HS-27A (cell line): Measurements from ENCODE around the gene DIDO1.
"Not testable (repeated sequence)": the region's sequence is repeated elsewhere in the genome, so short reads cannot be mapped to it uniquely, and the experiment has no call there.

Source experiments
- DNase-seq: peaks from one replicate; pipeline ENCODE4 v3.0.0-alpha.2; 2012; ENCODE audit warnings: low read depth, missing footprints

DIDO1 gene

GRCh38 chr20:62962221-62962879, 36.0 kb upstream of the DIDO1 start:
- DNase-seq, result no peak

GRCh38 chr20:62961799-62962198, 35.5 kb upstream of the DIDO1 start:
- DNase-seq, result no peak

- no peak for DNase-seq
These were observed 35.0 kb upstream of the DIDO1 start for GRCh38 chr20:62961310-62961783.

- not testable (repeated sequence) for DNase-seq
These were observed 34.4 kb upstream of the DIDO1 start for GRCh38 chr20:62960446-62961309.

GRCh38 chr20:62959998-62960436, 33.7 kb upstream of the DIDO1 start:
- DNase-seq, result no peak

- no peak for DNase-seq
These were observed 33.0 kb upstream of the DIDO1 start for GRCh38 chr20:62959101-62959971.

GRCh38 chr20:62958388-62959100, 32.2 kb upstream of the DIDO1 start:
- no peak for DNase-seq

GRCh38 chr20:62957136-62958117, 31.1 kb upstream of the DIDO1 start:
- DNase-seq, result no peak

GRCh38 chr20:62956387-62957135, 30.3 kb upstream of the DIDO1 start:
- DNase-seq, result no peak

GRCh38 chr20:62955519-62956386, 29.4 kb upstream of the DIDO1 start:
- DNase-seq, result no peak

GRCh38 chr20:62953839-62954703, 27.8 kb upstream of the DIDO1 start:
- no peak for DNase-seq

- no peak for DNase-seq
These were observed 26.9 kb upstream of the DIDO1 start for GRCh38 chr20:62952968-62953838.

GRCh38 chr20:62952373-62952967, 26.2 kb upstream of the DIDO1 start, which contains the start of gene SLC17A9:
SLC17A9 (plus strand) TSS chr20:62952709; CDS start chr20:62952831, 122 bp downstream.
- no peak for DNase-seq

GRCh38 chr20:62951896-62952372, 25.6 kb upstream of the DIDO1 start:
- no peak for DNase-seq

- DNase-seq, result no peak
These were observed 25.0 kb upstream of the DIDO1 start for GRCh38 chr20:62951143-62951895.
